Upper lobe of right lung (tissue), 1 donor: ENCODE measurements around the gene TACR1. TPM values are rescaled to one million over a fixed set of nuclear protein-coding genes. Genes with fewer than 3 reads are reported as not detected.

Experiments
- ATAC-seq: fragments of 200-7000 bp; cut with Tn5 transposase; one replicate; pipeline ENCODE4 v1.9.1; 2020; ENCODE audit warnings: mild to moderate bottlenecking, moderate library complexity
- DNase-seq: peaks from one replicate; pipeline ENCODE4 v3.0.0-alpha.2; 2020
- H3K27ac ChIP-seq: fragments of 200-600 bp; one replicate; pipeline ENCODE4 v1.8.0; 2022
- H3K27me3 ChIP-seq: fragments of 200-600 bp; one replicate; pipeline ENCODE4 v1.8.0; 2022; ENCODE audit warnings: mild to moderate bottlenecking
- H3K36me3 ChIP-seq: fragments of 200-600 bp; one replicate; pipeline ENCODE4 v1.8.0; 2022
- H3K4me1 ChIP-seq: fragments of 200-600 bp; one replicate; pipeline ENCODE4 v1.8.0; 2022
- H3K4me3 ChIP-seq: fragments of 200-600 bp; one replicate; pipeline ENCODE4 v1.8.0; 2022; ENCODE audit warnings: mild to moderate bottlenecking
- H3K9me3 ChIP-seq: fragments of 200-600 bp; one replicate; pipeline ENCODE4 v1.8.0; 2022
- intact Hi-C: fragments of 100-400 bp; cut with DNase I; formaldehyde crosslinking; loops from one replicate; pipeline ENCODE4 v1.11.0; 2022
- total RNA-seq: library from RNA; stranded (reverse); fragmentation: NEBNext Ultra II Directional; extraction: Animal tissue kit (Norgen Biotek cat#: 25700); gene quantifications from one replicate; pipeline ENCODE4 v1.2.1, GENCODE V29; 2021
- TF ChIP-seq, protein P1 (sequence below): fragments of 200-600 bp; IDR thresholded peaks from one replicate; pipeline ENCODE4 v1.8.0; 2022; ENCODE audit warnings: antibody characterized with exemption
- donor health status: DM: no; HTN: yes; CAD: no; lungs with severe emphysema.

The TACR1 gene
- total RNA-seq, 1 donor from 2014 or later, result 1.4 TPM

DNA sequence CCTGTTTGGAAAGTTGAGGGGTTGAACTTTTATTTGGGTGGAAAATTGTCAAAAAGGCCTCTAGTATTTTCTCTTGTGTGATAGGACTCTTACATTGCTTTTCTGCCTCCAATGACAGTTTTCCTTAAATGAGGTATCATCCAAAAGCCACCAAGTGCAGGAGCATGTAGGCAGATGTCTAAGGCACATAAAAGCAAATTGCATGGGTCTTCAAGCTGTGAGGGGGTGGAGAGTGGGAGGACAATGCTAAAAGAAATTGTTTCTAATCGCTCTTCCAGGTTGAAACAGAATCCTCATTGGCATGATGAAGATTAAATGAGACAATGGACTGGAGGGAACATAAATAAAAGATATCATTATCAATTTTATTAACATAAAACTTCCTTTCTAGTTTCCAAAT is 6.8 kb downstream of the TACR1 start:
- Histone ChIP-seq H3K27ac (no peak overlapping the region), H3K36me3 (no peaks in the 10 kb centered on the region), H3K4me1 (no peaks in the 10 kb centered on the region), H3K27me3 (peaks cover 14% of the 10 kb centered on the region), H3K9me3 (no peaks in the 10 kb centered on the region), H3K4me3 (no peak overlapping the region)
- intact Hi-C loops, result no loop called here
- TF ChIP-seq, protein P1, sequence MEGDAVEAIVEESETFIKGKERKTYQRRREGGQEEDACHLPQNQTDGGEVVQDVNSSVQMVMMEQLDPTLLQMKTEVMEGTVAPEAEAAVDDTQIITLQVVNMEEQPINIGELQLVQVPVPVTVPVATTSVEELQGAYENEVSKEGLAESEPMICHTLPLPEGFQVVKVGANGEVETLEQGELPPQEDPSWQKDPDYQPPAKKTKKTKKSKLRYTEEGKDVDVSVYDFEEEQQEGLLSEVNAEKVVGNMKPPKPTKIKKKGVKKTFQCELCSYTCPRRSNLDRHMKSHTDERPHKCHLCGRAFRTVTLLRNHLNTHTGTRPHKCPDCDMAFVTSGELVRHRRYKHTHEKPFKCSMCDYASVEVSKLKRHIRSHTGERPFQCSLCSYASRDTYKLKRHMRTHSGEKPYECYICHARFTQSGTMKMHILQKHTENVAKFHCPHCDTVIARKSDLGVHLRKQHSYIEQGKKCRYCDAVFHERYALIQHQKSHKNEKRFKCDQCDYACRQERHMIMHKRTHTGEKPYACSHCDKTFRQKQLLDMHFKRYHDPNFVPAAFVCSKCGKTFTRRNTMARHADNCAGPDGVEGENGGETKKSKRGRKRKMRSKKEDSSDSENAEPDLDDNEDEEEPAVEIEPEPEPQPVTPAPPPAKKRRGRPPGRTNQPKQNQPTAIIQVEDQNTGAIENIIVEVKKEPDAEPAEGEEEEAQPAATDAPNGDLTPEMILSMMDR, result no peak
- no peak for DNase-seq
- no peak for ATAC-seq

DNA sequence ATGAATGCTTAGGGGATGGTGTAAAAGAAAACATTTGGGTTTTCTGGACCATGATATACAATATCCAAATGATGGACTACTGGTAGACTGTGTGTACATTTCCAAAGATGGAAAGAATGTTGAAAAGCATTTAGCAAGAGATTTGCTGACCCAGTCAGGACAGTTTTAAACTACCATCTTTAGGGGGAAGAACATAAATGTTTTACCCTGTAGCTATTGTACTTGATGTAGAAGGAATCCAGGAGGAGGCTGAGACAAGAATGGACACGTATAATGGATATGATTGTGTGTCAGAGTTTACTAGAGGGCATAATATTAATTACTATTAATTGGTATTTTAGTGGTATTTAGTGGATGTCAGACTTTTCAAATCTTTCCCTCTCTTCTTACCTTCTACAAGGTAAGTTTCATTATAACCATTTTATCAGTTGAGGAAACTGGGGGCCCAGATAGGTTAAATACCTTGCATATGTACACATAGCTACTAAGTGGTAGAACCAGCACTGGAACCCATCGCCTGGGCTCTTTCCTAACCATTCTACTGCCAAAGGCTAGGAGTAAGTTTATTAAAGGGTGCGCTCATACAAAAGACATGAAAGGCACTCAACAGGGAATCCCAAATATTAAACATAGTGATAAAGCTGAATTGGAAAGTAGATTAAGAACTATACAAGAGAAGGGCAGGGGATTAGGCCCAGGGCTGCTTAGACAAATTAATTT is 8.9 kb downstream of the TACR1 start:
- H3K4me1 ChIP-seq, result no peaks in the 10 kb centered on the region
- TF ChIP-seq, protein P1, result no peak
- H3K27me3 ChIP-seq, result no peaks in the 10 kb centered on the region
- intact Hi-C loops, result no loop called here
- no peaks in the 10 kb centered on the region for H3K36me3 ChIP-seq
- no peak overlapping the region for H3K27ac ChIP-seq
- no peaks in the 10 kb centered on the region for H3K9me3 ChIP-seq
- no peak overlapping the region for H3K4me3 ChIP-seq
- no peak for ATAC-seq
- DNase-seq, result no peak

DNA sequence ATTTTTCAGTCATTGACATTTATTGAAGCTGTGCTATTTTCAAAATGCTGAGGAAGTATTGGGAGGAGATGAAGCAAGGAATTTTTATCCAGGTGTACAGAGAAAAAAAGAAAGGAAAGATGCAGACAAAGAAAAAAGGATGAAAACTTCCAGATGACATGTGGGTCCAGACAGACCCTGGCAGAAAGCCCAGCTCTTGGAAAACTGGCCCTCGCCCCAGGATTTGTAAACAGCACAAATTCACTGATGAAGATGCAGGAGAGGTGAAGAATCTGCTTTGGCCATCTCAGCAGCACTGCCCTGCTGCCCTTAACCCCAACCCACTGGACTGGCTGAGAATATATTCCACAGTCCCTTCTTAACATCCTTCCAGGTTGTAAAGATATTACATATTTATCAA is 12.5 kb downstream of the TACR1 start:
- Histone ChIP-seq H3K4me3 (no peak overlapping the region), H3K27me3 (no peaks in the 10 kb centered on the region), H3K9me3 (no peaks in the 10 kb centered on the region), H3K36me3 (no peaks in the 10 kb centered on the region), H3K27ac (no peak overlapping the region), H3K4me1 (no peaks in the 10 kb centered on the region)
- ATAC-seq, result no peak
- intact Hi-C loops, result no loop called here
- TF ChIP-seq, protein P1, result no peak
- no peak for DNase-seq

- intact Hi-C loops, result no loop called here
- Histone ChIP-seq H3K36me3 (no peaks in the 10 kb centered on the region), H3K27me3 (no peaks in the 10 kb centered on the region), H3K4me1 (no peaks in the 10 kb centered on the region), H3K27ac (no peak overlapping the region), H3K4me3 (no peak overlapping the region), H3K9me3 (no peaks in the 10 kb centered on the region)
- DNase-seq (no peak), ATAC-seq (no peak)
- TF ChIP-seq, protein P1, result no peak
Measured at GRCh38 chr2:75182606-75183005, 16.7 kb downstream of the TACR1 start.

DNA sequence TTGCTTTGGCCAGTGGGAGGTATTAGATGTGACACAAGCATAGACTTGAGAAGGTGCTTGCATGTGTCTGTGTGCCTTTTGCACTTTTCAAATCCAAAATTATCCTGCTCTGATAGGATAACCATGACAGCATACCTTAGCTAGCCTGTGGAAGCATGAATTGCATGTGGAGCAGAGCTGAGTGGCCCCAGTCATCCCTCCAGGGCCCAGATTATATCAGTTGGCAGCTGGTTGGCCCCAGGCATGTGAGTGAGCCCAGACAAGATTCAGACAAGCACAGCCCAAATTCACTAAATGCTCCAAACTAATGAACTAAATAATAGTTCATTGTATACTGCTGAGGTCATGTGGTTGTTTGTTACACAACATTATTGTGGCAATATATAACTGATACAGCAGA is 18.8 kb downstream of the TACR1 start:
- Histone ChIP-seq H3K36me3 (no peaks in the 10 kb centered on the region), H3K27ac (no peak overlapping the region), H3K4me3 (no peak overlapping the region), H3K27me3 (no peaks in the 10 kb centered on the region), H3K9me3 (no peaks in the 10 kb centered on the region), H3K4me1 (no peaks in the 10 kb centered on the region)
- ATAC-seq, result no peak
- intact Hi-C loops, result no loop called here
- TF ChIP-seq, protein P1, result no peak
- DNase-seq, result no peak

GRCh38 chr2:75177427-75177826 is 21.9 kb downstream of the TACR1 start:
- ATAC-seq, result no peak
- H3K36me3 ChIP-seq, result no peaks in the 10 kb centered on the region
- no peaks in the 10 kb centered on the region for H3K9me3 ChIP-seq
- intact Hi-C loops, result no loop called here
- no peak for DNase-seq
- no peak overlapping the region for H3K4me3 ChIP-seq
- H3K27ac ChIP-seq, result no peak overlapping the region
- no peaks in the 10 kb centered on the region for H3K4me1 ChIP-seq
- H3K27me3 ChIP-seq, result no peaks in the 10 kb centered on the region
- TF ChIP-seq, protein P1, result no peak
